ENCODE measurements around the gene ITPRIPL1.

The ITPRIPL1 gene

DNA sequence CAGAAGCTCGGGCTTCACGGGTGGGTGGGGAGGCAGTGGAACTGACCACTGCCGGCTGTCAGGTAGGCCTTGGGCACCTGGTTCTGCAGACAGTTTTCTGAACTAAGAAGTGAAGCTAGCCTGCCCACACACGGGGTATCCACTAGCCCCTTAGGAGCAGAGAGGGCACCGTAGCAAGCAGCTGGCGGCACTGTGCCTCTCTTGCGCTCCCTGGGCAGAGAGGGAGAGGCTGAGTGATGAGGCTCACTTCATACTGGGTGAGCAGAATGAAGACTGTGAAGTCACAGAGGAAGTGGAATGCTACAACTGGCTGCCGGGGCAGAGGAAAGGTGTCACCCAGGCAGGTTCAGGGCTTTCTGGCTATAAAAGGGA lies 753 bp downstream of the ITPRIPL1 start:
- Histone ChIP-seq H3K9me3 (ENCODE audit: severe bottlenecking) (no peaks in the 10 kb centered on the region), H3K27ac (peak overlapping the region; percentile 90), H3K27me3 (ENCODE audit: insufficient read depth, low read depth, severe bottlenecking) (no peaks in the 10 kb centered on the region), H3K36me3 (peaks cover 37% of the 10 kb centered on the region), H3K4me3 (ENCODE audit: low read depth, low read length) (peak overlapping the region; percentile 67)
- DNase-seq, result no peak
- TF ChIP-seq CTCF (IDR thresholded peaks at IDR 0.05; ENCODE audit: low read depth, low read length), result no peak

GRCh38 chr2:96326564-96326963 lies 1.4 kb downstream of the ITPRIPL1 start:
- no peak for DNase-seq
- Histone ChIP-seq H3K36me3 (peaks cover 42% of the 10 kb centered on the region), H3K27me3 (ENCODE audit: insufficient read depth, low read depth, severe bottlenecking) (no peaks in the 10 kb centered on the region), H3K27ac (no peak overlapping the region; the same call in 1 of the 2 replicates), H3K9me3 (ENCODE audit: severe bottlenecking) (no peaks in the 10 kb centered on the region), H3K4me3 (ENCODE audit: low read depth, low read length) (no peak overlapping the region)
- TF ChIP-seq CTCF (IDR thresholded peaks at IDR 0.05; ENCODE audit: low read depth, low read length), result no peak

DNA sequence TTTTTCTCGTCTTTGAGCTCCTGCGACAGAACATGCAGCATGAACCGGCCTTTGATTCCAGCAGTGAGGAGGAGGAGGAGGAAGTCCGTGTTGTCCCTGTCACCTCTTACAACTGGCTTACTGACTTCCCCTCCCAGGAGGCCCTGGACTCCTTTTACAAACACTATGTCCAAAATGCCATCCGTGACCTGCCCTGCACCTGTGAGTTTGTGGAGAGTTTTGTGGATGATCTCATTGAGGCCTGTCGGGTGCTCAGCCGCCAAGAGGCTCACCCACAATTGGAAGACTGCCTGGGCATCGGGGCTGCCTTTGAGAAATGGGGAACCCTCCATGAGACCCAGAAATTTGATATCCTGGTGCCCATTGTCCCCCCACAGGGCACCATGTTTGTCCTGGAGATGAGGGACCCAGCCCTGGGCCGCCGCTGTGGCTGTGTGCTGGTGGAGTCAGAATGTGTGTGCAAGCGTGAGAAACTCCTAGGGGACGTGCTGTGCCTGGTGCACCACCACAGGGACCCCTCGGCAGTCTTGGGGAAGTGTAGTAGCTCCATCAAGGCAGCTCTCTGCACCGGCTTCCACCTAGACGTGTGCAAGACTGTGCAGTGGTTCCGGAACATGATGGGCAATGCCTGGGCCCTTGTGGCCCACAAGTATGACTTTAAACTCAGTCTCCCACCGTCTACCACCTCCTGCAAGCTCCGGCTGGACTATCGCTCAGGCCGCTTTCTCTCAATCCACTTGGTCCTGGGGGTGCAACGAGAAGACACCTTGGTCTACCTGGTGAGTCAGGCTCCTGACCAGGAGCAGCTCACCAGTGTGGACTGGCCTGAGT lies 2.1 kb downstream of the ITPRIPL1 start:
- H3K27ac ChIP-seq, result no peak overlapping the region
- DNase-seq, result no peak
- H3K4me3 ChIP-seq (ENCODE audit: low read depth, low read length), result no peak overlapping the region
- no peaks in the 10 kb centered on the region for H3K27me3 ChIP-seq (ENCODE audit: insufficient read depth, low read depth, severe bottlenecking)
- peaks cover 42% of the 10 kb centered on the region for H3K36me3 ChIP-seq
- no peaks in the 10 kb centered on the region for H3K9me3 ChIP-seq (ENCODE audit: severe bottlenecking)
- no peak for TF ChIP-seq CTCF (IDR thresholded peaks at IDR 0.05; ENCODE audit: low read depth, low read length)

DNA sequence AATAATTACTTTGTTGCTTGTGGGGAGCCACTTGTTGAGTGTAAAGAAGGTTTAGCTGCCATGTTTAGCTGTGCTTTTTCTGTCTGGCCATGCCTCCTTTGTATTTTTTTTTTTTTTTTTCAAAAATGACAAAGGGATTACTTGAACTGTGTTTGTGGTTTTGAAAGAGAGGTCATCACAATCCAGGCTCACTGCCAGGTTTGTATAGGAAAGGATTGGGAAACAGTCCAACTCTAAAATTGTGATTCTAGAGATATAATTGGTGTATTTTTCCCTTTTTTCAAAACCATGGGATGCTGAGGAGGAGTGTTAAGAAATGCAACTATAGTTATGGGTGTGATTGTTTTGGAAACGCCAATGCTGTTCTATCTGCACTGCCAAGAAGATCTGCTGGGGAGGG lies 4.3 kb downstream of the ITPRIPL1 start:
- Histone ChIP-seq H3K36me3 (peaks cover 42% of the 10 kb centered on the region), H3K27ac (no peak overlapping the region), H3K27me3 (ENCODE audit: insufficient read depth, low read depth, severe bottlenecking) (no peaks in the 10 kb centered on the region), H3K9me3 (ENCODE audit: severe bottlenecking) (no peaks in the 10 kb centered on the region), H3K4me3 (ENCODE audit: low read depth, low read length) (no peak overlapping the region)
- no peak for DNase-seq
- no peak for TF ChIP-seq CTCF (IDR thresholded peaks at IDR 0.05; ENCODE audit: low read depth, low read length)

GRCh38 chr2:96329874-96330273 lies 4.8 kb downstream of the ITPRIPL1 start:
- no peak for TF ChIP-seq CTCF (IDR thresholded peaks at IDR 0.05; ENCODE audit: low read depth, low read length)
- Histone ChIP-seq H3K36me3 (peaks cover 42% of the 10 kb centered on the region), H3K4me3 (ENCODE audit: low read depth, low read length) (no peak overlapping the region), H3K27ac (no peak overlapping the region), H3K9me3 (ENCODE audit: severe bottlenecking) (no peaks in the 10 kb centered on the region), H3K27me3 (ENCODE audit: insufficient read depth, low read depth, severe bottlenecking) (no peaks in the 10 kb centered on the region)
- DNase-seq, result no peak

DNA sequence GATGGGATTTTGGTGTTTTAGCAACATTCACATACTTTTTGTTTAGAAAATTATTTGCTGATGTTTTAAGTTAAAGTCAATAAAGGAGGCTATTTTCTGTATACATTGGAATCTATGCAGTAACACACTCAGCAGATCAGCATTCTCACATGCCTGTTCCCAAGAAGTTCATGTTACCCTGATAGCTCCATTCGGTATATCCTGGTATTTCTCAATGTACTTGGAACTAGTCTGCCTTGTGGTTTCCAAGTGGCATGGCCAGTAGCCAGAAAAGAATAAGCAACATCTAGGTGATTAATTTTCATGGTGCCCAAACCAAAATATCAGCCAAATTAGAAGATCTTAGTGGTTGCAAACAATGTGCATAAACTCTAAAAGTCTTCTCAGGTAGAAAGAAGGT lies 5.3 kb downstream of the ITPRIPL1 start:
- Histone ChIP-seq H3K36me3 (peaks cover 42% of the 10 kb centered on the region), H3K9me3 (ENCODE audit: severe bottlenecking) (no peaks in the 10 kb centered on the region), H3K4me3 (ENCODE audit: low read depth, low read length) (no peak overlapping the region), H3K27ac (no peak overlapping the region), H3K27me3 (ENCODE audit: insufficient read depth, low read depth, severe bottlenecking) (no peaks in the 10 kb centered on the region)
- TF ChIP-seq CTCF (IDR thresholded peaks at IDR 0.05; ENCODE audit: low read depth, low read length), result no peak
- DNase-seq, result no peak
